ENCODE measurements around the gene BAIAP2.
A peak's percentile ranks its signal among the peaks of the same experiment; 100 is the strongest.
"Not testable (repeated sequence)": the region's sequence is repeated elsewhere in the genome, so short reads cannot be mapped to it uniquely, and the experiment has no call there.

The BAIAP2 gene

GRCh38 chr17:81002013-81002384 is 33.0 kb upstream of the BAIAP2 start:
- no peak for DNase-seq (ENCODE audit: low spot score)

GRCh38 chr17:81002409-81003361 is 32.3 kb upstream of the BAIAP2 start:
- no peak for DNase-seq (ENCODE audit: low spot score)

GRCh38 chr17:81003711-81004475 is 31.1 kb upstream of the BAIAP2 start:
- no peak for DNase-seq (ENCODE audit: low spot score)

GRCh38 chr17:81006891-81007290 is 28.1 kb upstream of the BAIAP2 start:
- DNase-seq (ENCODE audit: low spot score), result no peak

- no peak for DNase-seq (ENCODE audit: low spot score)
These were observed 26.8 kb upstream of the BAIAP2 start for GRCh38 chr17:81008140-81008539.

GRCh38 chr17:81009136-81009535 is 25.8 kb upstream of the BAIAP2 start:
- no peak for DNase-seq (ENCODE audit: low spot score)

- no peak for DNase-seq (ENCODE audit: low spot score)
These were observed 24.0 kb upstream of the BAIAP2 start for GRCh38 chr17:81010935-81011334.

GRCh38 chr17:81011951-81012350 is 23.0 kb upstream of the BAIAP2 start:
- no peak for DNase-seq (ENCODE audit: low spot score)

- no peak for DNase-seq (ENCODE audit: low spot score)
These were observed 22.1 kb upstream of the BAIAP2 start for GRCh38 chr17:81012574-81013447.

GRCh38 chr17:81013642-81014041 is 21.3 kb upstream of the BAIAP2 start:
- DNase-seq (ENCODE audit: low spot score), result no peak

- no peak for DNase-seq (ENCODE audit: low spot score)
These were observed 19.8 kb upstream of the BAIAP2 start for GRCh38 chr17:81015136-81015535.

GRCh38 chr17:81016575-81016974 is 18.4 kb upstream of the BAIAP2 start:
- DNase-seq (ENCODE audit: low spot score), result no peak

GRCh38 chr17:81017330-81017729 is 17.6 kb upstream of the BAIAP2 start:
- DNase-seq (ENCODE audit: low spot score), result not testable (repeated sequence)

GRCh38 chr17:81018044-81018802 is 16.7 kb upstream of the BAIAP2 start:
- no peak for DNase-seq (ENCODE audit: low spot score)

- DNase-seq (ENCODE audit: low spot score), result no peak
These were observed 15.1 kb upstream of the BAIAP2 start for GRCh38 chr17:81019563-81020442.

GRCh38 chr17:81020443-81020766 is 14.5 kb upstream of the BAIAP2 start:
- no peak for DNase-seq (ENCODE audit: low spot score)

GRCh38 chr17:81020767-81021497 is 14.0 kb upstream of the BAIAP2 start:
- no peak for DNase-seq (ENCODE audit: low spot score)

- DNase-seq (ENCODE audit: low spot score), result no peak
These were observed 13.2 kb upstream of the BAIAP2 start for GRCh38 chr17:81021531-81022343.

GRCh38 chr17:81022344-81022676 is 12.6 kb upstream of the BAIAP2 start:
- DNase-seq (ENCODE audit: low spot score), result peak; percentile 31

Measured in NAMALWA (cell line).